GM21529 (cell line): ENCODE data around the gene KRTAP10-6.
"Not testable (repeated sequence)": the region's sequence is repeated elsewhere in the genome, so short reads cannot be mapped to it uniquely, and the experiment has no call there.

Experiments
- ATAC-seq: cut with Tn5 transposase; IDR thresholded peaks from one replicate; pipeline ENCODE4 v1.9.1; 2021; ENCODE audit not compliant: unreplicated experiment

KRTAP10-6 gene

DNA sequence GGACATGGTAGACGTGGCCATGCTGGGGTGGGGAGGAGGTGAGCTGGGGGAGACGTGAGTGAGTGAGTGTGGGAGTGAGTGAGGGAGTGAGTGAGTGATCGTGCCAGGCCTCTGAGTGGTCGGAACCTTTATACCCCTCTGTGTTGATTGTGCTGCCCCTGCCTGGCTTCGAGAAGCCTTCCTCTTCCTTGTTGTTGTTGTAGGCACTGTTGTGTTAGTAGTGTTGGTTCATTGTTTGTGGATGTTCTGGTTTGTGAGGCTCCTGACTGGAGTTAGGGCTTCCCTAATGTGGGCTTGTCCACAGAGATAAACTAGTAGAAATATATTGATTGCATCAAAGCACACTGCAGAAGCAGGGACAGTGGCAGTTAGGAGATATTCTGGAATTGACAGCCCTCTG lies 33.6 kb downstream of the KRTAP10-6 start, which contains the start of gene KRTAP10-3:
TSS of gene KRTAP10-3 (minus strand) at position 101 of the 400 bp plus-strand sequence. CDS start at position 21, 80 bp downstream.
- no peak for ATAC-seq

DNA sequence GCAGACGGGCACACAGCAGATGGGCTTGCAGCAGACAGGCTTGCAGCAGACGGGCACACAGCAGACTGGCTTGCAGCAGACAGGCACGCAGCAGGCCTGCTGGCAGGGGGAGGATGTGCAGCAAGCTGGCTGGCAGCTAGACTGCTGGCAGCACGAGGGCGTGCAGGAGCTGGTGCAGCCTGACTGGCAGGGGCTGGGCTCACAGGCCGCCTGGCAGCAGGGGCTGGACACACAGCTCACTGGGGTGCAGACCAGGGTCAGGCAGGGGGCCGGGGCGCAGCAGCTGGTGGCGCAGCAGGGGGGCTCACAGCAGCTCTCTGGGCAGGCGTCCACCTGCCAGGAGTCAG lies 34.0 kb downstream of the KRTAP10-6 start:
- ATAC-seq: not testable (repeated sequence)

DNA sequence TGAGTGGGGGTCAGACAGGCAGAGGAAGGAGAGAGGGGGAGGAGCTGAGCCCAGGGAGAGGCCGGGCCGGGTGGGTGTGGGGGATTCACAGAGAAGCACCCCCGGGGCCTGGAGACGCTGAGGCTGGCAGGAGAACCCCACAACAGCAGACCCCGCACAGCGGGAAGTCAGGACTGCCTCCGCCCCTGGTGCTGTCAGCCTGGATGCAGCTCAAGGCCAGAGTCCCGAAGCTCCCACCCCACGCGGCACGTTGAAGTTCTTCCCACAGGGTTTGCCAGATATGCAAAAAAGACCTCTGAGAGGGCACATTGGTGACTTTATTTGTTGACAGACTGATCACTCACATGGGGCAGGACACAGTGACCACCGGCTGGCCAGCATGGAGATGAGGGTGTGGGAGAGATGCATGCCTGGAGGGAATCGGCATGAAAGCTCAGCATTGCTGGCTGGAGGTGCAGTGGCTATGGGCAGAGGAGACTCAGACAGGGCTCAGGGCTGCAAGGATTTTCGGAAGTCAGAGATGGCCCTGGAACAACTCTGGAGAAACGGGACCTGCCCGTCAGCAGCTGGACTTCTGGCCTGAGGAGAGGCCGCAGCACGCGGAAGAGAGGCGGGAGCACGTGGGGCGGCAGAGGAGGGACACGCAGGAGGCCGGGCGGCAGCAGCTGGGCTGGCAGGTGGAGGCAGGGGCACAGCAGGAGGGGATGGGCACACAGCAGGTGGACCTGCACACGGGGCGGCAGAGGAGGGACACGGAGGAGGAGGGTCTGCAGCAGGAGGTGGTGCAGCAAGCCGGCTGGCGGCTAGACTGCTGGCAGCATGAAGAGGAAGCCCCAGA lies 34.6 kb downstream of the KRTAP10-6 start:
- no peak for ATAC-seq

DNA sequence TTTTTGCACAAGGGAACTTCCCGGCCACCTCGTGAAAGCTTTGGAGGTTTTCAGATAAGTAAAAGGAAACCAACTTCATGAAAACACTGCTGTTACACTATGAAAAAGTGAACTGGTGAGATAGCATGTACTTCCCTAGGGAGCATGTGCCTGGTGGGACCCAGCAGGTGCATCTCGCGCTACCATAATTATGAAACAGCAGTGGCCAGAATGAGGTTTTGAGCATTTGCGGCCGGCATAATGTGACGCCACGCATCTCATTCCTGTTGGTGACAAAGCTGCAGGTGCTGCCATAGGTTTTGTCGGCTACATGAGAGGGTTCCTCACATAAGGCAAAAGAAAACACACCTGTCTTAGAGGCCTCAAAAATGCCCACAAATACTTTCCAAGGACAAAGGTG lies 35.4 kb downstream of the KRTAP10-6 start:
- no peak for ATAC-seq

DNA sequence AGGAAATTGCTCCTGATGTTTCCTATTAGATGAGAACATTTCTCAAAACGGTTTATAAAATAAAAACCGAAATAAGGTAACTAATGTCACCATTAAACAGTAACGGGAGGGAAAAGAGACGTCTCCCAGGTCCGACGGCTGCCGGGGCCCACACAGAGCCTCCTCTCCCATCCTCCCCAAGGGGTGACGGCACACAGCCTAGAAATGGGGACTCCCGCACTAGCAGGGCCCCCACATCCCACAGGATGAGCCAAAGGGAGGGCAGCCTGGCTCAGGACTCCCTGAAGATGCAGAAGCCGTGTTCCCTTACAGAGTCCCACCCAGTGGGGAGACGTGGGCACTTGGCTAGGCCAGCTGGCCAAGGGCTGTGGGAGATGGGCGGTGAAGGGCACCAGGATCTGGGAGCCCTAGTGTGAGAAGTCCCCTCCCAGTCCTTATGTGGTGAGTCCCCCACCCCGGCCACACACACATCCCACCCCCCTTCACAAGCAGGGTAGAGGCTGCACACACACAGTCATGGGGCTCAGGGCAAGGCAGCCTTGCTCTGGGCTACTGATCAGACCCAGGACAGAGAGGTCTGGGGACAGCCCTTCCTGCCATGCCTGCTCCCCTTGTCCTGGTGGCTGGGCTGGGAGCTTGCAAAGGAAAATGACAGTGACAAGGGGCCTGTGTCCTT lies 37.0 kb downstream of the KRTAP10-6 start:
- ATAC-seq: no peak

GRCh38 chr21:44552681-44553080 lies 39.6 kb downstream of the KRTAP10-6 start:
- no peak for ATAC-seq

DNA sequence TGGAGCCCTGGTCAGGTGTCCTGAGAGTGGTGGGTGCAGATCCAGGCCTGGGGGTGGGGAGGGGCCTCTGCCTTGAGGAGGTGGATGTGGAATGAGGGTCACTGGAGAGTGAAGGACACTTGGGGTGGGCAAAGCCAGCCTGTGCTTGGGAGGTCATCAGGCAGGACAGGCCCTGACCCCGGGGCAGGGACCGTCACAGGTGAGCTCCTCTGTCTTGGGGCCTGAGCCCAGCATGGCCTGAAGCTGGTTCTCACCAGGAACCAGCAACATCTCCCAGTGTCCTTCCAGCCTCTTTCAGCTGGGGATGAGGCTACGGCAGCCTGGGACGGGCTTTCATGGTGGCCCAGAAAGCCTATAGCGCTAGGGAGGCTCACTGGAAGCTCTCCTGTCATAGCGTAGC lies 40.2 kb downstream of the KRTAP10-6 start:
- no peak for ATAC-seq

GRCh38 chr21:44551340-44551961 lies 40.9 kb downstream of the KRTAP10-6 start, which contains the start of gene KRTAP10-2:
KRTAP10-2 (minus strand) TSS chr21:44551505; CDS start chr21:44551458, 47 bp downstream.
- no peak for ATAC-seq

GRCh38 chr21:44550807-44551206 lies 41.5 kb downstream of the KRTAP10-6 start:
- ATAC-seq: no peak

DNA sequence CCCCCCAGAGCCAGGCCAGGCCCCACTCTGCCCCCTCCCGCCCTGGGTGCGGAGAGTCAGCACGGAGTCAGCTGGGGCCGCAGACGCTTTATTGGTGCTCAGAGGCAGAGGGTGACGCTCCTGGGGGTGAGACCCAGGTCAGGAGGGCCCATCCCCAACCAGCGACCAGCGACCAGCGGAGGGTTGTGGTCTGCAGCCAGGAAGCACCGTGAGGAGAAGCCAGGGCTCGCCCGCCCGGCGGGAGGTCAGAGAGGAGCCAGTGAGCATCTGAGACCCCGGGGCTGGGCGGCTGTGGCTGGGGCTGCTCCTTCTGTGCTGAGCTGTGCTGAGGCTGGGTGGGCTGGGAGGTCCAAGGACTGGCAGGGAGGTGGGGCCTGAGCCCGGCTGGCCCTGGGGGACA lies 42.0 kb downstream of the KRTAP10-6 start:
- not testable (repeated sequence) for ATAC-seq

DNA sequence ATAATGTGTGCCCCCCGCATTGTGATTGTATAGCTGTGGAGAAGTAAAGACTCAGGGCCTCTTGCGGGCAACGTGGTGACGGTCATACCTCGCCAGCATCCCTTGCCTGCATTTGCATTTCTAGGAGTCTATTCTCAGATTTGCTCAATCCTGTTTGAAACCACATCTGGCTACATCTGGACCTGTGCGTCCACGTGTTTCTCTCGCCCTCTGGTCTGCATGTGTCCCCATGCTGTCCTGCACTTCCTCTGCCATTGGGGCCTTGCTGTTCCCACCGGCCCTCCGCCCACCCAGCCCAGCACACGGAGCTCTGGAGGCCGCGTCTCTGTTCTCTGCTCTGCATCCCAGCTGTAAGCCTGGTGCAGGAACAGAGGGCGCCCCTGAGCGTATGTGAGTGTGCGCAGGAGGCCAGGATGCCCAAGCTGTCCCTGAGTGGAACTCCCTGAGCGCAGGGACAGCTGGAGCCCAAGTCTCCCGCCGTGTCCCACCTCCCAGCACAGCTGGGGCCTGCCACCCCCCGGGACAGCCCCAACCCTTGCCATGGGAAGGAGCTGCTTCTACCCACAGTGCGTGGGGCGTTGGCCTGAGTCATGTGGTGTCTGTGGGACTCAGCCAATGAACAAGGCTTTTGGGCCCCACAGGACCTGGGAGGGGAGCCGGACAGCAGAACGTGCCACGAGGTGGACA lies 42.6 kb downstream of the KRTAP10-6 start:
- ATAC-seq: no peak

DNA sequence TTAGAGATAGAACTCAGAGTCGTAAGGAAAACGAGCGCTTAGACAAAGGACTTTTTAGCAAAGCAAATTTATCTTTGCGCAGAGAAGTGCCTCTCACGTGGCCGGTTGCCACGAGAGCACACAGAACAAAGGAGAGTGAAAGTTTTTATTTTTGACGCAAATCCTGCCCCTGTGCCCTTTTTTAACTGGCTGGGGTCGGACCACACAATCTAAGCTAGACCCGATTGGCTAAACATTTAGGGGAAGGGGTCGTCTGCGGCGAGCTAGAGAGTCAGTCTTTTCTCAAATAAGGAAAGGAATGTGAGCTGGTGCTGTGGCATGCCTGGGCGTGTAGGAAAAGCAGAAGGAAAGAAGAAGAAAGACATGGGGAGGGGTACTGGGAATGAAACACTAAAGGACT lies 43.4 kb downstream of the KRTAP10-6 start:
- ATAC-seq: no peak

GRCh38 chr21:44548381-44548780 lies 43.9 kb downstream of the KRTAP10-6 start:
- ATAC-seq: no peak

- ATAC-seq: no peak
Observed at GRCh38 chr21:44547656-44548331, 44.5 kb downstream of the KRTAP10-6 start.

DNA sequence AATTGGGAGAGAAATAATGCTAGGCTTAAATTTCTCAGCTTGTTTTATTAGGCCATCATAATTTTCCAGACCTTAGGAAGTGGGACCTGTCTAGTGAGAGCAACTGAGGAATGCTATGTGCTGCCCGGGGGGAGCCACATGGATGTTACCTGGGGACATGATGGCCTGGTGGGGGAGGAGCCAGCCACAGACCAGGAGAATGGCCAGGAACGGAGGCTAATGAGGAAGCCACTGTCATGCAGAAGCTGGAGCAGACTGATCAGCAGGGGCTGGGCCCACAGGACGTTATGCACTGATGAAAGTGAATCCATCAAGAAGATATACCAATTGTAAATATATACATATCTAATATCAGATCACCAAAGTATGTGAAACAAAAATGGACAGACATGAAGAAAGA lies 47.7 kb downstream of the KRTAP10-6 start:
- no peak for ATAC-seq

- ATAC-seq: no peak
Observed at GRCh38 chr21:44542716-44543115, 49.6 kb downstream of the KRTAP10-6 start.
